Panc1 (cell line): ENCODE data around the gene HNRNPC.

Experiments
- CTCF ChIP-seq: fragments of 450-650 bp; IDR thresholded peaks from 2 replicates; pipeline ENCODE4 v1.5.1; 2017; ENCODE audit warnings: mild to moderate bottlenecking
- REST ChIP-seq, 2 experiments: IDR thresholded peaks; 2 replicates each; pipeline ENCODE4 v1.6.1; 2011 to 2012; ENCODE audit warnings: low read depth in 2 of 2, control low read depth in 1 of 2, low read length in 1 of 2, mild to moderate bottlenecking in 1 of 2, moderate library complexity in 1 of 2; ENCODE audit not compliant: insufficient read depth in 1 of 2
- SIN3A ChIP-seq: IDR thresholded peaks from 2 replicates; pipeline ENCODE4 v1.6.1; 2012; ENCODE audit warnings: low read depth, mild to moderate bottlenecking, low read length, moderate library complexity, borderline replicate concordance; ENCODE audit not compliant: insufficient read depth
- TCF7L2 ChIP-seq: IDR thresholded peaks from 2 replicates; pipeline ENCODE4 v1.6.1; 2011; ENCODE audit warnings: mild to moderate bottlenecking, low read depth, low read length, inconsistent platforms

GRCh38 chr14:21215130-21215878, 53.9 kb downstream of the HNRNPC start:
- no peak for TF ChIP-seq CTCF
- no peak for TF ChIP-seq REST (IDR thresholded peaks at IDR 0.05; ENCODE audit: insufficient read depth in 1 of 2, low read depth in 2 of 2, low read length in 1 of 2)
- no peak for TF ChIP-seq SIN3A
- no peak for TF ChIP-seq TCF7L2
